WTC11 (cell line): Measurements from ENCODE around the gene GALNTL6. TPM values are rescaled to one million over a fixed set of nuclear protein-coding genes. Genes with fewer than 3 reads are reported as not detected.
A peak's percentile ranks its signal among the peaks of the same experiment; 100 is the strongest.

Source experiments
- ATAC-seq: fragments of 200-7000 bp; cut with Tn5 transposase; 2 replicates; pipeline ENCODE4 v1.10.0; 2021; ENCODE audit warnings: mild to moderate bottlenecking, moderate library complexity
- CTCF ChIA-PET: fragments of 300-600 bp; sonication (Branson Sonifier 250); formaldehyde crosslinking; loops from one replicate; lab custom pipeline; 2021; ENCODE audit warnings: antibody characterized with exemption; lab: Charles Lee
- POLR2A ChIA-PET: fragments of 350-600 bp; sonication (Branson Sonifier 250); formaldehyde crosslinking; loops from one replicate; lab custom pipeline; 2021; ENCODE audit warnings: antibody characterized with exemption; lab: Charles Lee
- DNase-seq: peaks from one replicate; pipeline ENCODE4 v3.0.0; 2021; ENCODE audit warnings: low spot score
- H3K27ac Mint-ChIP-seq: 2 replicates; pipeline ENCODE4 v1.8.0; 2021; ENCODE audit warnings: mixed read lengths
- H3K27me3 Mint-ChIP-seq: 2 replicates; pipeline ENCODE4 v1.8.0; 2021; ENCODE audit warnings: low read depth, mild to moderate bottlenecking, moderate library complexity, mixed read lengths
- H3K36me3 Mint-ChIP-seq: 2 replicates; pipeline ENCODE4 v1.8.0; 2021; ENCODE audit warnings: mixed read lengths
- H3K4me1 Mint-ChIP-seq: 2 replicates; pipeline ENCODE4 v1.8.0; 2022; ENCODE audit warnings: mixed read lengths
- H3K4me3 Mint-ChIP-seq: 2 replicates; pipeline ENCODE4 v1.8.0; 2021; ENCODE audit warnings: mild to moderate bottlenecking, moderate library complexity, mixed read lengths
- H3K9me3 Mint-ChIP-seq: 2 replicates; pipeline ENCODE4 v1.8.0; 2021; ENCODE audit warnings: mixed read lengths
- ATF2 ChIP-seq: sonication (generic); formaldehyde crosslinking; IDR thresholded peaks from 2 replicates; pipeline ENCODE4 v1.8.1; 2022; ENCODE audit warnings: low read depth, missing genetic modification reagents, borderline replicate concordance
- CBFB ChIP-seq: sonication (generic); formaldehyde crosslinking; IDR thresholded peaks from 2 replicates; pipeline ENCODE4 v1.8.1; 2022; ENCODE audit warnings: mild to moderate bottlenecking, low read depth, missing genetic modification reagents
- CDX4 ChIP-seq: fragments of 250-450 bp; sonication (Bioruptor Pico); IDR thresholded peaks from 2 replicates; pipeline ENCODE4 v1.9.0; 2021; ENCODE audit warnings: moderate library complexity, mild to moderate bottlenecking, inconsistent platforms, borderline replicate concordance
- CREM ChIP-seq: sonication (generic); formaldehyde crosslinking; IDR thresholded peaks from 2 replicates; pipeline ENCODE4 v1.8.1; 2022; ENCODE audit warnings: mild to moderate bottlenecking, missing genetic modification reagents, moderate library complexity
- ELF4 ChIP-seq: sonication (generic); formaldehyde crosslinking; IDR thresholded peaks from 2 replicates; pipeline ENCODE4 v1.8.1; 2022; ENCODE audit warnings: low read depth, mild to moderate bottlenecking, moderate library complexity, missing genetic modification reagents
- ESRRA ChIP-seq: sonication (generic); formaldehyde crosslinking; IDR thresholded peaks from 2 replicates; pipeline ENCODE4 v1.8.1; 2022; ENCODE audit warnings: mild to moderate bottlenecking, missing genetic modification reagents, borderline replicate concordance
- FOXP1 ChIP-seq: sonication (generic); formaldehyde crosslinking; IDR thresholded peaks from 2 replicates; pipeline ENCODE4 v1.8.0; 2022; ENCODE audit warnings: missing genetic modification reagents, mild to moderate bottlenecking, moderate library complexity, borderline replicate concordance
- KAT7 ChIP-seq: sonication (generic); formaldehyde crosslinking; IDR thresholded peaks from 2 replicates; pipeline ENCODE4 v1.8.1; 2023; ENCODE audit warnings: missing genetic modification reagents, mild to moderate bottlenecking, borderline replicate concordance
- MYBL2 ChIP-seq: sonication (generic); formaldehyde crosslinking; IDR thresholded peaks from 2 replicates; pipeline ENCODE4 v1.8.1; 2023; ENCODE audit warnings: mild to moderate bottlenecking, moderate library complexity, missing genetic modification reagents
- NFATC4 ChIP-seq: fragments of 250-450 bp; sonication (Bioruptor Pico); IDR thresholded peaks from 2 replicates; pipeline ENCODE4 v1.9.0; 2021; ENCODE audit warnings: mild to moderate bottlenecking
- NR3C1 ChIP-seq: sonication (generic); formaldehyde crosslinking; conservative IDR thresholded peaks from 2 replicates; pipeline ENCODE4 v1.8.1; 2023; ENCODE audit warnings: low read depth, mild to moderate bottlenecking, missing genetic modification reagents
- OVOL2 ChIP-seq: fragments of 250-450 bp; sonication (Bioruptor Pico); IDR thresholded peaks from 2 replicates; pipeline ENCODE4 v1.9.0; 2021; ENCODE audit warnings: mild to moderate bottlenecking, borderline replicate concordance
- RORB ChIP-seq: fragments of 250-450 bp; sonication (Bioruptor Pico); IDR thresholded peaks from 2 replicates; pipeline ENCODE4 v1.9.0; 2021; ENCODE audit warnings: mild to moderate bottlenecking
- SP1 ChIP-seq: sonication (generic); formaldehyde crosslinking; conservative IDR thresholded peaks from 2 replicates; pipeline ENCODE4 v1.8.1; 2022; ENCODE audit warnings: missing genetic modification reagents
- TCF7 ChIP-seq: sonication (generic); formaldehyde crosslinking; IDR thresholded peaks from 2 replicates; pipeline ENCODE4 v1.8.0; 2022; ENCODE audit warnings: mild to moderate bottlenecking, low read depth, missing genetic modification reagents, moderate library complexity
- TP53 ChIP-seq: sonication (generic); formaldehyde crosslinking; IDR thresholded peaks from 2 replicates; pipeline ENCODE4 v1.8.1; 2023; ENCODE audit warnings: mild to moderate bottlenecking, missing genetic modification reagents
- ZBTB43 ChIP-seq: sonication (generic); formaldehyde crosslinking; IDR thresholded peaks from 2 replicates; pipeline ENCODE4 v1.8.1; 2023; ENCODE audit warnings: mild to moderate bottlenecking, missing genetic modification reagents
- ZMAT4 ChIP-seq: fragments of 250-450 bp; sonication (Bioruptor Pico); IDR thresholded peaks from 2 replicates; pipeline ENCODE4 v1.9.0; 2021; ENCODE audit warnings: mild to moderate bottlenecking
- ZNF121 ChIP-seq: sonication (generic); formaldehyde crosslinking; IDR thresholded peaks from 2 replicates; pipeline ENCODE4 v1.8.0; 2023; ENCODE audit warnings: missing genetic modification reagents
- ZNF263 ChIP-seq: sonication (generic); formaldehyde crosslinking; IDR thresholded peaks from 2 replicates; pipeline ENCODE4 v1.8.1; 2022; ENCODE audit warnings: low read depth, mild to moderate bottlenecking, moderate library complexity, missing genetic modification reagents
- ZNF281 ChIP-seq: sonication (generic); formaldehyde crosslinking; IDR thresholded peaks from 2 replicates; pipeline ENCODE4 v1.8.0; 2023; ENCODE audit warnings: mild to moderate bottlenecking, missing genetic modification reagents
- ZNF396 ChIP-seq: fragments of 250-450 bp; sonication (Bioruptor Pico); IDR thresholded peaks from 2 replicates; pipeline ENCODE4 v1.8.0; 2021; ENCODE audit warnings: mild to moderate bottlenecking, moderate library complexity, borderline replicate concordance
- ZNF425 ChIP-seq: fragments of 250-450 bp; sonication (Bioruptor Pico); conservative IDR thresholded peaks from 2 replicates; pipeline ENCODE4 v1.9.0; 2021; ENCODE audit warnings: mild to moderate bottlenecking
- total RNA-seq: library from RNA; stranded (reverse); gene quantifications from 3 replicates; pipeline ENCODE4 v1.2.3, GENCODE V29; 2021

The GALNTL6 gene
- total RNA-seq, 1 experiment from 2014 or later, result 0.24 TPM

GRCh38 chr4:173038192-173038896 is 1225.1 kb downstream of the GALNTL6 start:
- DNase-seq (no peak), ATAC-seq (peak; percentile 71)
- POLR2A ChIA-PET, result interaction anchor here (0.8 kb wide), 1 partner anchor 130 kb away, joined by 5 read pairs; the partner anchor contains the start of gene GALNT7
- no peak for TF ChIP-seq ZMAT4 (CRISPR knock-in tag)
- TF ChIP-seq NFATC4 (CRISPR knock-in tag), result no peak
- no peak for TF ChIP-seq ZNF263
- TF ChIP-seq CDX4 (CRISPR knock-in tag), result no peak
- TF ChIP-seq RORB, result no peak
- no peak for TF ChIP-seq ZNF121 (CRISPR knock-in tag)
- no peak for TF ChIP-seq OVOL2 (CRISPR knock-in tag)
- TF ChIP-seq MYBL2, result no peak
- TF ChIP-seq ZBTB43 (CRISPR knock-in tag), result no peak
- TF ChIP-seq TCF7 (CRISPR knock-in tag), result no peak
- no peak for TF ChIP-seq SP1
- no peak for TF ChIP-seq CBFB (CRISPR knock-in tag)
- TF ChIP-seq ELF4 (CRISPR knock-in tag), result no peak
- Mint-ChIP-seq H3K27me3 (no peaks in the 10 kb centered on the region; the same call in 1 of the 2 replicates), H3K27ac (peak overlapping the region; percentile 71), H3K4me1 (peaks cover 58% of the 10 kb centered on the region), H3K4me3 (no peak overlapping the region), H3K36me3 (no peaks in the 10 kb centered on the region; the same call in none of the 2 replicates), H3K9me3 (peaks cover 14% of the 10 kb centered on the region)
- CTCF ChIA-PET, result interaction anchor here (1.0 to 2.7 kb wide), 5 partner anchors 14 to 219 kb away, joined by 3 to 10 read pairs (median 5); no protein-coding TSS in a partner anchor

GRCh38 chr4:173039617-173040577 is 1226.7 kb downstream of the GALNTL6 start:
- DNase-seq (no peak), ATAC-seq (peak; percentile 35)
- no peak overlapping the region for H3K4me3 Mint-ChIP-seq
- CTCF ChIA-PET, result interaction anchor here (0.6 to 2.4 kb wide), 5 partner anchors 15 to 218 kb away, joined by 3 to 6 read pairs (median 3); partner anchors contain the start of gene GALNT7
- H3K36me3 Mint-ChIP-seq, result no peaks in the 10 kb centered on the region; the same call in none of the 2 replicates
- peaks cover 19% of the 10 kb centered on the region for H3K9me3 Mint-ChIP-seq
- H3K4me1 Mint-ChIP-seq, result peaks cover 61% of the 10 kb centered on the region
- H3K27ac Mint-ChIP-seq, result peak overlapping the region; percentile 80
- no peaks in the 10 kb centered on the region for H3K27me3 Mint-ChIP-seq
- POLR2A ChIA-PET, result interaction anchor here (0.6 kb wide), 1 partner anchor 74 kb away, joined by 3 read pairs; no protein-coding TSS in a partner anchor
- no peak for TF ChIP-seq FOXP1 (CRISPR knock-in tag)
- no peak for TF ChIP-seq ZNF396 (CRISPR knock-in tag)
- TF ChIP-seq CREM (CRISPR knock-in tag), result no peak
- no peak for TF ChIP-seq NFATC4 (CRISPR knock-in tag)
- no peak for TF ChIP-seq ATF2 (CRISPR knock-in tag)
- no peak for TF ChIP-seq ESRRA (CRISPR knock-in tag)
- TF ChIP-seq NR3C1 (CRISPR knock-in tag), result no peak
- no peak for TF ChIP-seq KAT7 (CRISPR knock-in tag)
- no peak for TF ChIP-seq TCF7 (CRISPR knock-in tag)
- no peak for TF ChIP-seq ZNF281 (CRISPR knock-in tag)
- TF ChIP-seq TP53 (CRISPR knock-in tag), result no peak
- TF ChIP-seq ZNF425 (CRISPR knock-in tag), result no peak
